GM19372 (cell line): Measurements from ENCODE around the gene ACCS.

Experiments
- ATAC-seq: cut with Tn5 transposase; IDR thresholded peaks from one replicate; pipeline ENCODE4 v1.9.1; 2021; ENCODE audit warnings: mild to moderate bottlenecking, low read depth, moderate library complexity; ENCODE audit not compliant: unreplicated experiment

The ACCS gene

GRCh38 chr11:44036811-44037657, 29.0 kb upstream of the ACCS start:
- peak; percentile 77 for ATAC-seq

- no peak for ATAC-seq
Observed at GRCh38 chr11:44037658-44037998, 28.4 kb upstream of the ACCS start.

GRCh38 chr11:44043157-44043556, 22.9 kb upstream of the ACCS start:
- ATAC-seq: no peak

- ATAC-seq: no peak
Observed at GRCh38 chr11:44046182-44046581, 19.9 kb upstream of the ACCS start.

GRCh38 chr11:44047298-44047697, 18.8 kb upstream of the ACCS start:
- no peak for ATAC-seq

- ATAC-seq: no peak
Observed at GRCh38 chr11:44047931-44048431, 18.1 kb upstream of the ACCS start, which contains the start of gene ACCSL. Gene ACCSL (plus strand): TSS chr11:44047981. CDS start chr11:44048037, 56 bp downstream.

DNA sequence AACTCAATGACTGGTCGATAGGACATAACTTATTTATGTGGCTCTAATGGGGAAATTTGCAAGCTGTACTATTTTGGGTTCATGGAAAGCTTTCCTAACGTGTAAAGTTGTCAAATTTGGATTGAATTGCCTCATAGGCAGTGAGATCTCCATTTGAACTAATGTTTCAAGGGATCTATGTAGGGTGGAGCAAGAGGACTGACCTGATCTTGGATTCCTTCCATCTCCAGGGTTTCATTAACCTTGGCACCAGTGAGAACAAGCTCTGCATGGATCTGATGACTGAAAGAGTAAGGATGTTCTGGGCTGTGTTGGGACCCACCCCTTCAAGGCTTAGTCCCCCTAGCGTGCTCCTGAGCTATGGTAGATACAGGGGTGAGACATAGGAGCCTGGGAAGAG, 16.2 kb upstream of the ACCS start:
- ATAC-seq: no peak

DNA sequence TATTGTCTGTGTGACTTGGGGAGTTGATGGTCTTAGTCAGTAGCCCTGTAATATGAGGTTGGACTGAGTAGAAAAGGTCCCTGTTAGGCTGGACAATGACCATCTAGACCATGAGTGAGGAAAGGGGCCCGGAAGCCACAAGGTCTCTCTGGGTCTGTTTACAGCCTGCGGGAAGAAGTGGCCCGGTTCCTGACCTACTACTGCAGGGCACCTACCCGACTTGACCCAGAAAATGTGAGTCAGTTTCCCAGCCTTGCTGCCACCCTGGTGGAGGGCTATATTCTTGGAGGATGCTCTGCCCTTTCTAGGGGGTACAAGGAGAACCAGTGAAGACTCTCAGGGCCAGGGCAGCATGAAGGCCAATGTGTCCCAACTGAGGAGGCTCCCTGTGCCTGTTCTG, 14.9 kb upstream of the ACCS start:
- ATAC-seq: no peak

DNA sequence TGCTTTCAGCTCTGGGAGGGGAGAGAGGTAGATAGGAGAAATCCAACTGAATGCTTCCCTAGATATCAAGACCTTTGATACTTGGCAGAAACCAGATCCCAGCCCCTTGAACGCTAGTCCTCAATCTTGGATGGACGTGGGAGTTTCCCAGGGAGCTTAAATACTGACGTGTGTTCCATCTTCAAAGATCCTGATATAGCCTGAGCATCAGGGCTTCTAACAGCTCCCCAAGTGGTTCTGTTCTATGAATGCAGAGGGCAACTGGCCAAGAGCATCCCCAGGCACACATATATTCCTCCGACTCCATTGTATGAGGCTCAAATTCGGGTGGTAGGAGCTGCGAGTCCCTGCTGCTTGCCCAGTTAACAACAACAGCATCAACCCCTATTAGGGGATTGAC, 8.7 kb upstream of the ACCS start:
- ATAC-seq: no peak

- ATAC-seq: no peak
Observed at GRCh38 chr11:44058275-44058674, 7.8 kb upstream of the ACCS start.

DNA sequence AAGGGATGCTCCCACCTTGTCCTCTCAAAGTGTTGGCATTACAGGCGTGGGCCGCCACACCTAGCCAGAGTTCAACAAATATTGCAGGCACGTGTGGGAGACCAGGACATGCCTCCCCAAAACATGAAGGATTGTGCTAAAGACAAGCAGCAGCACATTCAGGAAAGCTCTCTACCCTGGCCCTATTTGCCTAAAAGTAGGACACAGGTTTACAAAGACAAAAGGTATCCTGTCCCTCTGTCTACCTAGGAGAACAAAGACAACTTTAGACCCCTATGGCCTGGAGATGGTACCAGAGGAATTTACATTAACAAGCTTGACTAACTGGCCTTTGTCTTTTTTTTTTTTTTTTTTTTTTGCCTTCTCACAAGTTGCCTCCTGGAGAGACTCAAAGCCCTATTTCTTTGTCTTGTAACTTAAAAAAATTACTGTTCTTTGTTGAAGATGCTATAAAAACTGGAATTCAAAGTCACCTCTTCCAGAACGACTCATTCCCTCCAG, 859 bp upstream of the ACCS start:
- no peak for ATAC-seq

- ATAC-seq: no peak
Observed at GRCh38 chr11:44066732-44067141, 667 bp downstream of the ACCS start.

DNA sequence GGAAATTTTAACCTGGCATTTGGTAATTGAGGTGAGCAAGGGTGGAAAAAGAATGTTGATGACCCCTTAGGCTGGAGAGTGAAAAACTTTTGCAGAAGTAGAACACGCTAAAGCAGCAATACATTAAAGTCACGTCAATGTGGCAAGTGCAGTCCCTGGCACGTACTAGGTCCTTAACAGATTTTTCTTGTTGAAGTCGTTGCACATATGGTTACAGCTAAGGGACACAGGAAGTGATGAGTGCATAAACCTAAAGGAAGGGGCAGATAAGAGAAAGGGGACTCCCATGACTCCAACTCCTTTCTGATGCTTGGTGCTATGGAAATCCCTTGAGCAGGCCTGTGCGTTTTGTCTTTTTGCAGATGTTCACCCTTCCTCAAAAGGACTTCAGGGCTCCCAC, 1.2 kb downstream of the ACCS start:
- ATAC-seq: no peak

GRCh38 chr11:44068180-44068579, 2.1 kb downstream of the ACCS start:
- no peak for ATAC-seq

DNA sequence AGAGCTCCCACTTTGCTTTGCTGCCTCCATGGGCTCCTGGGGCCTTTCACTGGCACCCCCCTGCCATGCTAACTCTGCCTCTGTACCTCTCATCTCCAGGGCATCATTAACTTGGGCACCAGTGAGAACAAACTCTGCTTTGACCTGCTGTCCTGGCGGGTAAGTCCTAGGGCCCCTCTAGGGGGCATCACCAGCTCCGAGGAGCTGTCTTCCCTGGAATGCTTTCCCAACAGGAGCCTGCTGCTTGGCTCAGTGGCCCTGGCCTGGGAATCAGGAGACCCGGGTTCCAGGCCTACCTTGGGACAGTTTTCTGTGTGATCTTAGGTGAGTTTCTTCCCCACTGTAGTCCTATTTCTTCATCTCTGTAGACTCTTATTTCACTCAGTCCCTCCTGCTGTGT, 5.1 kb downstream of the ACCS start:
- no peak for ATAC-seq

DNA sequence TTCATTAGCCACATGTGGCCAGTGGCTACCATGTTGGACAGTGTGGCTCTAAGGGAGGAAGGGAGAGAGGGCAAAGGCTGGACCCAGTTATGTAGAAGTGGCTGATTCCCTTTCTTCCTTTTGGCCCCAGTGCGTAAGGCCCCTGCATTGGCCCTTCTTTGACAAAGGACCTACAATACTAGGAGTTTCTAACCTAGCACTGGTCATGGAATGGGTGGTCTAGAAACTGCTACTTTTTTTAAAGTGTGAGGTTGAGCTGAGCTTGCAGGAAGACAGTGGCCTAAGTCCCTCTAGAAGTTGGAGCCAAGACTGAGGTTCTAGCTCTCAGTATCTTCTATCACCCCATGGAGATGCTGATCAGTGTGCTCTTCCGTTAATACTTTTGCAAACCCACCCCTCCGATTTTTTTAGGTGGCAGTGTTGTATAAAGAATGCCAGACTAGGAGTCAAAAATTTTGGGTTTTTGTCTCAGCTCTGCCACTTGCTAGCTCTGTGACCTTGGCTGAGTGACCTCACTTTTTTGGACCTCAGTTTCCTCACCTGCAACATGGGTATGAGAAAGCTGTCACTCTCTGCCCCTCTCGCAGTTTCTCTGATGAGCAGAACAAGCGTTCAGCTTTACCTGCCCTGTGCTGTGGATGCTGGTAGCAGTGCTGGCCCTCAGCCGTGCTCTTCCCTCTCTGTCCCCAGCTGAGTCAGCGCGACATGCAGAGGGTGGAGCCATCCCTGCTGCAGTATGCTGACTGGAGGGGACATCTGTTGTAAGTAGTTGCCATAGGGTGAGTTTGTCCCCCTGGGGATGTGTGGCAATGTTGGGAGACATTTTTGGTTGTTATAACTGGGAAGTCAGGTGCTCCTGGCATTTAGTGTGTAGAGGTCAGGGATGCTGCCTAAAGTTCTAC, 6.9 kb downstream of the ACCS start:
- ATAC-seq: no peak

- no peak for ATAC-seq
Observed at GRCh38 chr11:44078794-44079193, 12.7 kb downstream of the ACCS start.

GRCh38 chr11:44079376-44079775, 13.3 kb downstream of the ACCS start:
- ATAC-seq: no peak

DNA sequence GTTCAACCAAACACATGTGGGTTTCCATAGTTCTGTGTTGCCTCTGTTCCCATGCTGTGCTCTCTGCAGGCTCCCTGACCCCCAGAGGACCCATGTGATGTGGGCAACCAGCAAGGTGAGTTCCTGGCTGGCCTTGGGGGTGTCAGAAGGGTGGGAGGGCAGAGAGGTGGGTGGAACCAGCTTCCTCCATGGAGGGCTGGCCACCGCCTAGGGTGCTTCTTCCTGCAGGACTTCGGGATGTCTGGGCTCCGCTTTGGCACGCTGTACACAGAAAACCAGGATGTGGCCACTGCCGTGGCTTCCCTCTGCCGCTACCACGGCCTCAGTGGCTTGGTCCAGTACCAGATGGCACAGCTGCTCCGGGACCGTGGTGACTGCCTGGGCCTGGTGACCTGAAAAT, 14.9 kb downstream of the ACCS start:
- no peak for ATAC-seq

DNA sequence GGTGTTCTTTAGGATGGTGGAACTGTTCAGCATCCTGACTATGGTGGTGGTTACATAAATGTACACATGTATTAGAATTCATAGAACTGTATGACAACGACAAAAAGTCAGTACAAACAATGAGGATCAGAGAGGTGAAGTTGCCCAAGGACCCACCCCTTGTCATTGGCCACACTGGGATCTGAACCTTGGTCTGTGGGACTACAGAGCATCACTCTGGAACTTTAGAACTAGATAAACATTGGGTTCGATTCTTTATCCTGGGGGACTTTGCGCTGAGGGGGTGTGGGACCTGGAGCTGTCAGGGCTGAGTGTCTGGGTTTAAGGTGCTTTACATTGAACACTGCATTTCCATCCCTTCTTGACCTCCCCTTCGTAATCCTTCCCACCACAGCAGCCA, 16.6 kb downstream of the ACCS start:
- no peak for ATAC-seq

GRCh38 chr11:44083433-44083832, 17.4 kb downstream of the ACCS start:
- ATAC-seq: no peak
